Lower leg skin (tissue), 3 donors: ENCODE measurements around the gene CARD16.

Source experiments
- POLR2A ChIP-seq, 2 donors: fragments of 450-650 bp; IDR thresholded peaks; one replicate each; pipeline ENCODE4 v1.6.1; 2016 to 2017; ENCODE audit warnings: antibody characterized with exemption in 2 of 2, mild to moderate bottlenecking in 1 of 2, moderate library complexity in 1 of 2
- TF ChIP-seq, protein P1 (sequence below), 3 donors: fragments of 450-650 bp; IDR thresholded peaks; one replicate each; pipeline ENCODE4 v1.5.1; 2016; ENCODE audit warnings: antibody characterized with exemption in 3 of 3, mild to moderate bottlenecking in 3 of 3, moderate library complexity in 2 of 3

GRCh38 chr11:105004021-105004420 is 41.1 kb downstream of the CARD16 start:
- TF ChIP-seq, protein P1, sequence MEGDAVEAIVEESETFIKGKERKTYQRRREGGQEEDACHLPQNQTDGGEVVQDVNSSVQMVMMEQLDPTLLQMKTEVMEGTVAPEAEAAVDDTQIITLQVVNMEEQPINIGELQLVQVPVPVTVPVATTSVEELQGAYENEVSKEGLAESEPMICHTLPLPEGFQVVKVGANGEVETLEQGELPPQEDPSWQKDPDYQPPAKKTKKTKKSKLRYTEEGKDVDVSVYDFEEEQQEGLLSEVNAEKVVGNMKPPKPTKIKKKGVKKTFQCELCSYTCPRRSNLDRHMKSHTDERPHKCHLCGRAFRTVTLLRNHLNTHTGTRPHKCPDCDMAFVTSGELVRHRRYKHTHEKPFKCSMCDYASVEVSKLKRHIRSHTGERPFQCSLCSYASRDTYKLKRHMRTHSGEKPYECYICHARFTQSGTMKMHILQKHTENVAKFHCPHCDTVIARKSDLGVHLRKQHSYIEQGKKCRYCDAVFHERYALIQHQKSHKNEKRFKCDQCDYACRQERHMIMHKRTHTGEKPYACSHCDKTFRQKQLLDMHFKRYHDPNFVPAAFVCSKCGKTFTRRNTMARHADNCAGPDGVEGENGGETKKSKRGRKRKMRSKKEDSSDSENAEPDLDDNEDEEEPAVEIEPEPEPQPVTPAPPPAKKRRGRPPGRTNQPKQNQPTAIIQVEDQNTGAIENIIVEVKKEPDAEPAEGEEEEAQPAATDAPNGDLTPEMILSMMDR (IDR thresholded peaks at IDR 0.05), result no peak
- no peak for TF ChIP-seq POLR2A (IDR thresholded peaks at IDR 0.05)
